H1 (cell line): ENCODE measurements around the gene RABGGTA.

Experiments
- CTCF ChIP-seq, 3 experiments: IDR thresholded peaks; 1 replicate in 2 of 3; 2 replicates in 1 of 3; pipeline versions ENCODE4 v1.5.1 to v1.6.1; 2011; ENCODE audit warnings: low read length in 3 of 3, mild to moderate bottlenecking in 3 of 3, inconsistent platforms in 2 of 3, low read depth in 1 of 3, moderate library complexity in 1 of 3; ENCODE audit not compliant: insufficient read depth in 1 of 3; ENCODE audit errors: control extremely low read depth in 1 of 3
- GABPA ChIP-seq: IDR thresholded peaks from 2 replicates; pipeline ENCODE4 v1.6.1; 2011; ENCODE audit warnings: mild to moderate bottlenecking, low read length, moderate library complexity, borderline replicate concordance; ENCODE audit not compliant: insufficient read depth
- NRF1 ChIP-seq: IDR thresholded peaks from 2 replicates; pipeline ENCODE4 v1.6.1; 2011; ENCODE audit warnings: mild to moderate bottlenecking, low read depth, low read length, improper control_type of control experiment
- POLR2A ChIP-seq, 2 experiments: IDR thresholded peaks; 1 replicate in 1 of 2; 2 replicates in 1 of 2; pipeline ENCODE4 v1.6.1; 2011; ENCODE audit warnings: low read depth in 2 of 2, low read length in 2 of 2, mild to moderate bottlenecking in 2 of 2; ENCODE audit errors: control extremely low read depth in 1 of 2
- RNF2 ChIP-seq: fragments of 200-900, 300-1000 bp; sonication (generic); IDR thresholded peaks from 2 replicates; pipeline ENCODE4 v1.7.1; 2016; ENCODE audit warnings: borderline replicate concordance, low read depth, mild to moderate bottlenecking, antibody characterized with exemption, low read length; ENCODE audit not compliant: poor library complexity, severe bottlenecking; ENCODE audit errors: missing control alignments
- SIN3A ChIP-seq, 2 experiments: IDR thresholded peaks in 1 of 2; conservative IDR thresholded peaks in 1 of 2; 2 replicates each; pipeline ENCODE4 v1.6.1; 2011 to 2012; ENCODE audit warnings: low read length in 2 of 2, improper control_type of control experiment in 1 of 2, low read depth in 1 of 2, mild to moderate bottlenecking in 1 of 2
- YY1 ChIP-seq: IDR thresholded peaks from 2 replicates; pipeline ENCODE4 v1.6.1; 2011; ENCODE audit warnings: low read depth, mild to moderate bottlenecking, low read length

DNA sequence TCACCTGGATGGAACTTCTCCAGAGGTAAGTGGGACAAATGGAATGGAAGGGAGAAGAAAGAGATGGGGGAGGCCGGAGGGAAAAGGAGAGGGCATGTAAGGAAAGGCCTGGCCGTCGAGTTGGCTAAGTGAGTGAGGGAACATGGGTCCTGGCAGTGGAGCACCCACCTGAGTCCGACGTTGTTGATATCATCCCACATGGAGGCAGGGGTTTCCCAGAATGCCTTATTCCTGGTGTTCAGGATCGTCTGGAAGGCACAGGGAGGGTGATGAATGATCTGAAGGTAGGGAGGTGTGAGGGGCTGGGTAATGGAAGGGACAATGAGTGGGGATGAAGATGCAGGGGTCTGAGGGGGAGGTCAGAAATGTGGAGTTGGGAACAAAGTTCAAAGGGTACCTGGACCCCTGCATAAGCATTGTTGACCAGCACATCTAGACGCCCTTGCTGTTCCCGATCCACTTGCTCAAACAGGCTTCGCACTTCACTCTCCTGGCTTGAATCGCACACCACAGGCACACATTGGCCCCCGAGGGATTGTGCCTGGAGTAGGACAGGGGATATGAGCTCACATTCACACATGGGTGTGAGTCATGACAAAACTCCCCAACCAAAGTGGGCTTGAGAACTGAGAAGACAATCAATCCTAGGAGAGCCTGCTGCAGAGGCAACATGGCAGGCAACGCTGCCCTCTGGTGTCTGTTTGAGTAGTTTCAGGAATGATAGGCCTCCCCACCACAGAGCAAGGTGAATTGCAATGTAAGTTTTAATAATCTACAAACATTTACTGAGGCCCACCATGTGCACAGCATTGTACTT is 25.2 kb upstream of the RABGGTA start:
- no peak for TF ChIP-seq GABPA
- peak; percentile 72 to 83 (median 76) for TF ChIP-seq CTCF (IDR thresholded peaks at IDR 0.05; ENCODE audit: control extremely low read depth in 1 of 3, insufficient read depth in 1 of 3, low read depth in 1 of 3, low read length in 3 of 3)
- TF ChIP-seq POLR2A (IDR thresholded peaks at IDR 0.05; ENCODE audit: control extremely low read depth in 1 of 2, low read depth in 2 of 2, low read length in 2 of 2): no peak
- TF ChIP-seq YY1: 0 out of 2 replicates have a peak, but pooled peaks have one; percentile 49
- no peak for TF ChIP-seq RNF2
- no peak for TF ChIP-seq NRF1
- TF ChIP-seq SIN3A (conservative IDR thresholded peaks at IDR 0.05 in 1 of 2, IDR thresholded peaks at IDR 0.05 in 1 of 2; ENCODE audit: low read depth in 1 of 2, low read length in 2 of 2): no peak
